ENCODE data around the gene RBM43.
"Not testable (repeated sequence)": the region's sequence is repeated elsewhere in the genome, so short reads cannot be mapped to it uniquely, and the experiment has no call there.

DNA sequence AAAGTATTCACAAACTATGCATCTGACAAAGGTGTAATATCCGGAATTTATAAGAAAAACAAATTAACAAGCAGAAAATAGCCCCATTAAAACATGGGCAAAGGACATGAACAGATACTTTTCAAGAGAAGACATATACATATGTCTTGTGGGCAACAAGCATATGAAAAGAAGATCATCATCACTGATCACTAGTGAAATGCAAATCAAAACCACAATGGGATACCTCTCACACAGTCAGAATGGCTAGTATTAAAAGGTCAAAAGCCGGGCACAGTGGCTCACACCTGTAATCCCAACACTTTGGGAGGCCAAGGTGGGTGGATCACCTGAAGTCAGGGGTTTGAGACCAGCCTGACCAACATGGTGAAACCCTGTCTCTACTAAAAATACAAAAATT lies 28.4 kb downstream of the RBM43 start:
- TF ChIP-seq, protein P1, sequence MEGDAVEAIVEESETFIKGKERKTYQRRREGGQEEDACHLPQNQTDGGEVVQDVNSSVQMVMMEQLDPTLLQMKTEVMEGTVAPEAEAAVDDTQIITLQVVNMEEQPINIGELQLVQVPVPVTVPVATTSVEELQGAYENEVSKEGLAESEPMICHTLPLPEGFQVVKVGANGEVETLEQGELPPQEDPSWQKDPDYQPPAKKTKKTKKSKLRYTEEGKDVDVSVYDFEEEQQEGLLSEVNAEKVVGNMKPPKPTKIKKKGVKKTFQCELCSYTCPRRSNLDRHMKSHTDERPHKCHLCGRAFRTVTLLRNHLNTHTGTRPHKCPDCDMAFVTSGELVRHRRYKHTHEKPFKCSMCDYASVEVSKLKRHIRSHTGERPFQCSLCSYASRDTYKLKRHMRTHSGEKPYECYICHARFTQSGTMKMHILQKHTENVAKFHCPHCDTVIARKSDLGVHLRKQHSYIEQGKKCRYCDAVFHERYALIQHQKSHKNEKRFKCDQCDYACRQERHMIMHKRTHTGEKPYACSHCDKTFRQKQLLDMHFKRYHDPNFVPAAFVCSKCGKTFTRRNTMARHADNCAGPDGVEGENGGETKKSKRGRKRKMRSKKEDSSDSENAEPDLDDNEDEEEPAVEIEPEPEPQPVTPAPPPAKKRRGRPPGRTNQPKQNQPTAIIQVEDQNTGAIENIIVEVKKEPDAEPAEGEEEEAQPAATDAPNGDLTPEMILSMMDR (conservative IDR thresholded peaks at IDR 0.05; ENCODE audit: low read length): not testable (repeated sequence)
- not testable (repeated sequence) for TF ChIP-seq EZH2phosphoT487 (IDR thresholded peaks at IDR 0.05; ENCODE audit: borderline replicate concordance, low read depth, low read length)
